Astrocyte (in vitro differentiated cells and primary cell): ENCODE data around the gene THYN1.

Experiments
- CTCF ChIP-seq: IDR thresholded peaks from 2 replicates; pipeline ENCODE4 v1.5.1; 2011; ENCODE audit warnings: low read depth, mild to moderate bottlenecking, inconsistent platforms, low read length, moderate library complexity; ENCODE audit not compliant: insufficient read depth
- EZH2 ChIP-seq: IDR thresholded peaks from 2 replicates; pipeline ENCODE4 v1.6.1; 2012; ENCODE audit warnings: mild to moderate bottlenecking, low read length, inconsistent platforms; ENCODE audit not compliant: insufficient read depth

- no peak for TF ChIP-seq CTCF
- TF ChIP-seq EZH2, result no peak
Observed at GRCh38 chr11:134283461-134284230, 30.5 kb upstream of the THYN1 start.
